Jurkat, Clone E6-1 (cell line): ENCODE measurements around the gene AUTS2.

Source experiments
- DNase-seq: peaks from one replicate; pipeline ENCODE4 v3.0.0-alpha.2; 2011; ENCODE audit warnings: low read depth, low spot score
- H3K4me3 ChIP-seq: 2 replicates; pipeline ENCODE4 v1.5.1; 2011; ENCODE audit warnings: mild to moderate bottlenecking, low read length, control low read depth, moderate library complexity

Gene AUTS2

DNA sequence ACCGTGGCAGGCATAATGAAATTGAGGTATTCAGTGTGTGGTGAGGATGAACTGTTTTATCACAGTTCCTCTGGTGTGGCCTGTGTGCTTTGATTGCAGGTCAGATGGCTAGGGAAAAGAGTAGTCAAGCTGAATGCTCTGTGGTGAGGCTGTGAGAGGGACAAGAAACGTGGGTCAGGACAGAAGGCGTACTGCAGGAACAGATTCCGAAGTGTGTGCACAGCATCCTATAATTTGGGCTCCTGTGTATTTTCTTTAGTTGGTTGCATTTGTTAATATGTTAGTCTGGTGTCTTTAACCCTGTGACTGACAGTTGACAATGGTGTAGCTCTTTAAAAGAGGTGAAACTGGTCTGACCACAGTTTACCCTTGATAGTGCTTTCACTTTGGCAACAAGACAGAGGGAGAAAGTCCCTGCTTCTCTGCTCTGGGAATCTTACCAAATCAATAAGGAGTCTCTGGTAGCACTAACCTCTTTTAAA lies 76.5 kb downstream of the AUTS2 start:
- DNase-seq, result no peak
- no peak overlapping the region for H3K4me3 ChIP-seq

DNA sequence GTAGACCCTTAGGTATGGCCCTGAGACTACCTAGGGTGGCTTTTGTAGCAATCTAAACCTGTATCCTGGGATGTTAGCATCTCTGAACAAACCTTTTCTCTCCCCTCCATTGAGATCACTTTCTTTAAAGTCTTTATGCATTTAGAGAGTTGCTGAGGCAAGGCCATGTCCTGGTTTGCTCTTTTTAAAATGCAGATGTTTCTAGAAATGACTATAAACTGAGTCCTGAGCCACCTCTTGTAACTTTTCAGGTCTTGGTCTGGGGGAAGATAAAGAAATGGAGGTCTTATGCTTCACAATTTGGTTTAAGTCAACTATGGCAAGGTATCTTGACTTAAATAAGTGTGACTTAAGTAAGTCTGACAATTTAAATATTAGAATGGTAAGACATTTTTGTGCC lies 78.0 kb downstream of the AUTS2 start:
- H3K4me3 ChIP-seq, result no peak overlapping the region
- DNase-seq, result no peak

DNA sequence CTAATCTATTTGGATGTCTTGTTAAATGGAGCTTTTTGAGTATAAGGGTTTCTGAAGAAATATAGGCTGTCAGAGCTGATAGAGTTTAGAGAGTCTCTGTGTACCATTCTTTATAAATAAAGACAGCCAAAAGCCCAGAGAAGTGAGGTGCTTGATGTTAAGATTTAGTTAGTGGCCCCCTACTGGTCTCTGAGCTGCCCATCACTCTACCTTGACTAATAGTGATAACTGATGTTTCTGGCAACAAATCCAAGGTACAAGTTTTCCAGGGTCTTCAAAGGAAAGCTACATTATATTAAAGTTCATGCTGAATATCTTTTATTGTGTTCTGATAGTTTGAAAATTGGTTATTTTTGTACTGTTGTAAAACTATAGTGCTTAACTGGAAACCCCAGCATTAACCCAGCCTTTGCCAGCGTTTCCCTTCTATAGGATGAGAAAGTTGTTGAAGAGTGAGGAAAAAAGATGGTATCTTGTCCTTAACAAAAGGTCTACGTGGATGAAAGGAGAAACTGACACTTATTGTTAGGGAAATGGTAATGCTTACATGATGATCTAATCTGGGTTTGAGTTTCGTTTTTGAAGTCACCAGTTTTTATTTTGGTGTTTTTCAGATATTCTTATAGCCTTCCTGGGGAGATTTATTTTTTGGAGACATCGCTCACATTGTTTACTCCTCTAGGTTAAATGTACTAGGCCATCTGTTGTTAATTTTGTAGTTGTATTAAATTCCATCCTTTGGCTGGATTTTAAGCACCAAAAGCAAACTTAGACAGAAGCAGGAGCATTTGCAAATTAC lies 79.0 kb downstream of the AUTS2 start:
- DNase-seq, result peak; percentile 8

DNA sequence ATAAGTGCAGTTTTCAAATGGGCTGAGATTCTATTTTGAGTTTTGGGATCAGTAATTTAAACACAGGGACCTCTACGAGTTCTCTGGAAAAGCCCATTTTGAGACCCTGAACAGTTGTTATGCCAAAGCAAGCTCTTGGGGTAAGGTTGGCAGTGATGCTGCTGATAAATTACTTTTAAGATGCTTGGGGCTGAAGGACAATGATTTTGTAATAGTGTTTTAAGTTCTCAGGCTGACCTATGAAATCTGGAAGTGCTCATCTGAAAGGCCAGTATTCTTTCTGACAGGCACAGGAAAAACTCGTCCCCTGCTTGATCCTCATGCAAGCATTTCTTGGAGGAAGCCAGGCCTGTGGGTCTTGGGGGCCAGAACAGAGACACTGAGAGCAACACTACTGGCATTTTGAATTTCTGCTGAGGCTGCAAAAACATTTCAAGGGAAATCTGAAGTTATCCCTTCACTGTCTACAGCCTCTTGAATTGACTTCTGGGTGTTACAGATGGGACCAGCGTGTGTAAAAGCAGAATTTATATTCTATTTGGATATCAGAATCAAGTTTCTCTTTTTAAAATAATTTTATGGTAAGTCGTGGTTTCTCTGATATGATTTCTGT lies 79.7 kb downstream of the AUTS2 start:
- no peak overlapping the region for H3K4me3 ChIP-seq
- DNase-seq, result no peak

More for the DNA sequence above, 79.0 kb downstream of the AUTS2 start:
- H3K4me3 ChIP-seq, result no peak overlapping the region

DNA sequence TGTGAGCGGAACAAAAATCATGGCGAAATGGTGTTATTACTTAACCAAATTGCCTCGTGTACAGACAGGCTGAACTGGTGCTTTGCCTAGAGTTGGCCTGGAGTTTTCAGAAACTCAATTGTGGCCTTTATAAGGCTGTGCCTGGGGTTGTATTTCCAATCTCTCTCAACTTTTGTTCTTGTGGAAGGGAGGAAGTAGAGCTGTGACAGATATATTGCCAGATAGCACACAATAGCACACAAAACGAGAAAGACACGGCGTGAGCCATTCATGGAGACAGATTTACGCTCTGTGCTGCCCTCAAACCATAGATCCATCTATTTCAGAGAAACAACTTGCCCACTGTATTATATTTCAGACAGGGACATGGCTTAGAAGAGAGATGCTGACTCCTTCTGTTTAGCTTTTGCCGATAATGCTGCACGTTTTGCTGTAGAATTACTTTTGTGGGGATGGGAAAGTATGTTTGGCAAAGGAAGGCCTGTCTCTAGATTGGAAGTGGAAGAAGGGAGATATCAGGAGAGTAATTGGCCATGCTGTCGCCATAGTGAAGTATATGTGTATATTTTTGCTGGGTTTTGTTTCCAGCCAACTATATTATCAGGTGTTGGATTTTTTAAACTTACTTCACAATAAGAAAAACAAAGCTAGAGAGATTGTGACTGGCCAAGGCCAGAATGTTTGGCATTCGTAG lies 80.4 kb downstream of the AUTS2 start:
- no peak for DNase-seq
- H3K4me3 ChIP-seq, result no peak overlapping the region

DNA sequence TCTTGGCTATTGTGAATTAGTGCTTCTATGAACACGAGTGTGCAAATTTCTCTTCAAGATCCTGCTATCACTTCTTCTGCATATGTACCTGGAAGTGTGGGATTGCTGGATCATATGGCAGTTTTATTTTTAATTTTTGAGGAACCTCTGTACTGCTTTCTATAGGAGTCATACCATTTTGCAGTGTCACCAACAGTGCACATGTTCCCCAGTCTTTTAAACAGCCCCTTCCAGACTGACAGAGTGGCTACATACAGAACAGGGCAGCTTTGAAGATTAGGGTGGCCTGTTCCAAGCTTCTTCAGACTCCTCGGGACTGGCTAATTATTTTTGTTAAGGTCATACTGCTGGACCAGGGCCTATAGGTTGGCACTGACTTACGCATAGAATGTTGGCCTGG lies 82.9 kb downstream of the AUTS2 start:
- DNase-seq, result no peak
- H3K4me3 ChIP-seq, result no peak overlapping the region

DNA sequence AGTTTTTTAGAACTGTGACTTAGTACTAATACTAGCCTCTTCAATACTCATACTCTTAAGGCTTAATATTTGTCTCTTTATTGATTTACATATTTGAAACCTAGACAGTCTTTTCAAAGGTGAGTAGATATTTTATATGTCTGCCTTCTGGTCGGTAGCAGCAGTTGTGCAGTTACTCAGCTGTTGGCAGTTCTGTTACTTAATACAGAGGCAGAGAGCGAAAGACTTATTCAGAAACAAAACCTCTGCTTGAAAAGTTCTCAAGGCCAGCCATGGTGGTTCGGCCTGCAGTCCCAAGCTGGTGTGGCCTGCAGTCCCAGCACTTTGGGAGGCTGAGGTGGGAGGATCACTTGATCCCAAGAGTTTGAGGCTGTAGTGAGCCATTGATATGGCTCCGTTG lies 84.2 kb downstream of the AUTS2 start:
- no peak for DNase-seq
- H3K4me3 ChIP-seq, result no peak overlapping the region

DNA sequence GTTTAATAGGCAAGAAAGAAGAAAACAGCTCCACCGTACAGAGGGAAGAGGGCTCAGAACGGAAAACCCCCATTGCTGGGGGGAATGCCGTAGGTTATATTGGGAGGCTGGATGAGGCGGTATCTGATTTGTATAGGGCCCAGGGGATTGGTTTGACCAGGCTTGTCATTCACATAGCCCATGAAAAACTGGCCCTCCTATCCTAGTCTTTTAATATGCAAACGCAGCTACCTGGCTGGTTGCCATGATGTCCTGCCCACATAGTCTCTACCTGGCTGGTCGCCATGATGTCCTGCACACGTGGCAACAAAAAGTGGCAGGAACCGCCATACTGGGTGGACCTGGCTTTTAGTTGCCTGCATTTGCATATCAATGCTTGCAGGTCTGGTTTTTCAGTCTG lies 84.7 kb downstream of the AUTS2 start:
- no peak overlapping the region for H3K4me3 ChIP-seq
- no peak for DNase-seq

DNA sequence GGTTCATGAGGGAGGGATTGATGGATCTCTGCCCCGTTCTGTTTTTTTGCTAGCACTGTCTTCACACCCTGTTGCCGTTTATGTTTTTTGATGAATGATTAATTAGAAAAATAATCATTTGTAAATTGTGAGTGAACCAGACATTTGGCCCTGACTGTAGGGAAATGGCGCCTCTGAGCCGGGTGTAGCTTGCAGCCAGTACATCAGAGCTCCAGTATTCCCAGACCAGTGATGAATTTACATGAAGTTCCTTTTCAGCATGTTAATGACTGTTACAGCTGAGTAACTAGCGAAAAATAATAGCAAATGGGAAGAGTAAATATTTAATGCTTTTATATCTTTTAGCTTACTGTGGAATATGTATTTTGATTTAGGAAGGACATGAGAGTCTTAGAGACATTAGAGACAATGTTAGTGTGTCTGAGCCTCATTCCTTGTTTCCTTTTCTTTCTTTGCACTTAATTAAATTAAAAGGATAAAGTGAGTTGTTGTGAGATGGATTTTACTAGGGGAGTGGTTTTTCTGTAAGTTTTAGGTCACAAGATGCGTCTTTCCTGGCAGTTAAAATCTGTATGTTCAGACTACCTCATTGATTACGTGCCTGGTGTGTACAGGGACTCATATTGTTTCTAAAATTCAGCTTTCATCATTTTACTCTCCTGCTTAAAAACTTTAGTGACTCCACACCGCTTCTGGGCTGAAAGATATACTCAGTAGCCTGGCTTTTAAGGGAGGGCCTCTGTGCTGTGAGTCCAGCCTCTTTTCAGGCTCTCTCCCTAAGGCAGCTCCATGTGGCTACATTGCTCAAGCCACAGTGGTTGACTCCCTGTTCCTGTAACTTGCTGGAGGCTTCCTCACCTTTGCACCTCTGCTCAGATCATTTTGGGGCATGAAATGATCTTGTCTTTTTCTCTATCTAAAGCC lies 86.4 kb downstream of the AUTS2 start:
- H3K4me3 ChIP-seq, result no peak overlapping the region
- no peak for DNase-seq

DNA sequence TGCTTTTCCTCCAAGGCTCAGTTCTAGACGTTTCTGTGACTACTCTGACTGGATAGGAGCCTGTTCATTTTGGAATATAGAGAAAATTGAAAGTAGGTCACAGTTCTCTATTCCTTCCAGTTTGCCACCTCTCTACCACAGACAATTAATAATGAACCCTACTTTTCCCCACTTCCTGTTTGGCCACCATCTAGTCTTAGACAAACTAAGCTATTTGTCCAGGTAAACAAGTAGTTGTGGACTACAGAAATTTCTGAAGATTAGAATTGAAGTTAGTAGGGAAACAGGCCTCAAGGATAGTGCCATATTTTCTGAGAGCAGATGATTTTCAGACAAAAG lies 87.0 kb downstream of the AUTS2 start:
- no peak for DNase-seq
- H3K4me3 ChIP-seq, result no peak overlapping the region

DNA sequence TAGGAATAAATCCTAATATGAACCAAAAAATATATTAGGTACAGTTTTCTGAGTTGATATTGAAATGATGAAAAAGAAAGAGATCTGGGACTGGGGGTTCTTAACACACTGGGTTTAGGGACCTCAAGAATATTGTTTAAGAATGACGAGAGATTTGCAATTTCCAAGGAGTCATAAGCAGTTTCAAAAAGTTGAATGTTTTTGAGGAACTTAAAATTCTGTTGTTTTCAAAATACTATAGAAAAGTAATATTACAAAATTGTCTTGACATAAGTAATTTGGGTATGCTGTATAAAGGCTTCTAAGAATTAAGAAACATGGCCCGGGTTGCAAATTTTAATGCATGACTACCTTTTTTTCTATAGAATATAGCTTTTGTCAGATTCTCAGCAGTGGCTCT lies 88.1 kb downstream of the AUTS2 start:
- DNase-seq, result no peak
- H3K4me3 ChIP-seq, result no peak overlapping the region

DNA sequence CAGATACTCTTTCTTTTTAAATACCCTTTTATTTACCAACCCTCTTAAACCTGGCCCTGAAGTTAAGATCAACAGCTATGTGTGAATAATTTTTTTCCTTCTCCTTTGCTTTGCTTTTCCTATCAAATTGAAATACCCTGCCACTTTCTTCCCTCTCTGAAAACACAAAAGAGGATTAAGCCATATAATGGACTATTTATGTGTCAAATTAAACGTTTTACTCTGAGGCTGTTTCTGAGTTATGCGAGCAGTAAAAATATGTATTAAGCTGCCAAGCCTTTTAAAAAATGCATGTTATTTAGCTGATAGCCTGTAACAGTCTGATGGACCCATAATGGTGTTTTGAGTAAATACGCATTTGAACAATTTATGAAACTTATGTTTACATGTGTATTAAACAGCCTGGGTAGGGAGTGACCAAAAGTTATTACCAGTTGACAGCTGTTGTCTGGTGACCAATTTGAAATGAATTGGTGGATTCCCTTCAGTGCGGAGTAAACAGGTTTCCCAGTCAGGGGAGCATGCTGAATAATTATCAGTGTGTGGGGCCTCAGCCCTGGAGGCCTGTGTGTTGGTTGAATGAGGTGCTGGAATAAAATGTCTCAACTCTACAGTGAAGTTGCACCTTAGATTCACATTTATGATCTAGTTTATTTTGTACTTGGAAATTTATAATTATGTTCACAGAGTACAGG lies 89.6 kb downstream of the AUTS2 start:
- no peak overlapping the region for H3K4me3 ChIP-seq
- DNase-seq, result no peak

DNA sequence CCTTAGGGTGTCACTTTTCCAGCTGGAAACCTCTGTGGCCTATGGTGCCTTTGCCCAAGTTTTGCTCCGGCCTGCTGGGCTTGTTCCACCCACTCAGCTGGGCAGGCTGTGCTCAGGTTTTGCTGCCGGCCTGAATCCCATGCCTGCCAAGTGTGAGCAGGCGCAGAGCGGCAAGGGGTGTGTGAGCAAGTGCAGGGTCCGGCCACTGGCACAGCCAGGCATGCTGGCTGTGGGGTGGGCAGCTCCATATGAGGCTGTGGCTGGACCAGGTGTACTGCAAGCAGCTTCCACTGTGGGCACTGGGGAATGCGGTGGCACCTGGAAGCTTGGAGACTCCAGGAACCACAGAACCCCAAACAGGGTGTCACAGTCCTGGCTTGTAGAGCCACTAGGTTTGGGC lies 92.1 kb downstream of the AUTS2 start:
- DNase-seq, result no peak
- no peak overlapping the region for H3K4me3 ChIP-seq

DNA sequence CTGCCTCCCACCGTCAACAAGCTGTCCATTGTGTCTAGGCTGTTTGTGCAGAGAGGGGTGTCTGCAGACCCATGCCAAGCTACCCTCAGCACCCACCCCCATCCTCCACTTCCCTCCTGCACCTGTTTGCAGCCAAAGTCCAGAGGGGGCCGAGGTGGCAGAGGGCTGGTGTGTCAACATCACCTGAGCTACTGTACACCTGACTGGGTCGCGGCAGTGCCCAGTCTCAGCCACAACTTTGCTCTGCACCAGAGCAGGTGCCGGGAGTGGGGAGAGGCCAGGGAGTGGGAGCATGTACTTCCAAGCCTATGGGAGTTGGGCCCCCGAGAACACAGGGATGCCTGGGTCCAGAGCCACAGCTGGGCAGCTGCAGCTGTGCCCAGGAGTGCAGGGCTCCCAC lies 93.1 kb downstream of the AUTS2 start:
- DNase-seq, result no peak
- H3K4me3 ChIP-seq, result no peak overlapping the region

DNA sequence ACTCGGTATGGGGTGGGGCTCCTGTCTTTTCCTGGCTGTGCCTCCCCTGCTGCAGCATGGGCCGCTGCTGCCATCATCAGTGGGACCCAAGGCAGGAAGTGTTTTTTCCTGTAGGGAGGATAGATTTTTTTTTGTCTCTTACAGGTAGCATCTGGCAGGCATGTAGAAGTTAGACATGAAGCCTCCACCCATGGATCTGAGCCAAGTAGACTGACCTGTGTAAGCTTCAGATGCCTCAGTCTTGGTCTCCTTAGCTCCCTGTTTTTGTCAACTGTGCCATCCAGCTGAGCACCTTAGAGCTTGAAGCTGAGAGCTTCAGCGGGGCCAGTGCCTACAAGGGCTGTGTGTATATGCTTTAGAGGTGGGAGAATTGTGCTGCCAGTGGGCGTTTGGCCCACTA lies 93.5 kb downstream of the AUTS2 start:
- DNase-seq, result no peak
- H3K4me3 ChIP-seq, result no peak overlapping the region

DNA sequence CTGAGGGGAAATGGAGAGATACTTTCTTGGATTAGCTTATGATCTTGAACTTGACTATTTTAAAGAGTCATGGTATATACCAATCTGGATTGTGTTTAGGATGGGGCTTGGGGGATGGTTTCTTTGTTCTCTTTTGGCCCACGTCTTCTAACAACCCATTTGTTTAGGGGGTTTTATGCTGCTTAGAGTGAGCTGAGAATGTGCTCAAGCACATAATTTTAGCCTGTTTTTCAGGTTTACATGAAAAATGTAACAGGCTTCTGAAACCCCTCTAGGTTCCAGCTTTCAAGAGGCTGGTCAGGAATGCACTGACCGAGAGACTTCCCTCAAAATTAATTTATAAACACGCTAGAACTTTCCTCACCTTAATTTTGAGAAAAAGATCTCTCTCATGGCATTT lies 94.3 kb downstream of the AUTS2 start:
- H3K4me3 ChIP-seq, result no peak overlapping the region
- no peak for DNase-seq

DNA sequence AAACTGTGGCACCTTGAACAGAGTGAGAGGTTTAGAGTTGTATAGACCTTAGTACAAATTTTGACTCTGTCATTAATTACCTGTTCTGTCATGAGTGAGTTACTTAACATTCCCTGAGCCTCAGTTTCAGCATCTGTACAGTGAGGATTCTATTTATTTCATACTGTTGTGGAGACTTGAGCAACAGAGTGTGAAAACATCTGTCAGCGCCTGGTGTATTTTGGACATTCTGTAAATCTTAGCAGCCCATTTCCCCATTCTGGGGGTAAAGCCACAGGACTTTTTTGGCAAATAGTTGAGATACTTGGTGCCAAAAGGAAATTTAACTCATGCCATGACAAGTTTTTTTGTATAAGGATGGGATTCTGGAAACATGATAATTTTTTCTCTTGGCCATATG lies 94.8 kb downstream of the AUTS2 start:
- no peak for DNase-seq
- H3K4me3 ChIP-seq, result no peak overlapping the region

DNA sequence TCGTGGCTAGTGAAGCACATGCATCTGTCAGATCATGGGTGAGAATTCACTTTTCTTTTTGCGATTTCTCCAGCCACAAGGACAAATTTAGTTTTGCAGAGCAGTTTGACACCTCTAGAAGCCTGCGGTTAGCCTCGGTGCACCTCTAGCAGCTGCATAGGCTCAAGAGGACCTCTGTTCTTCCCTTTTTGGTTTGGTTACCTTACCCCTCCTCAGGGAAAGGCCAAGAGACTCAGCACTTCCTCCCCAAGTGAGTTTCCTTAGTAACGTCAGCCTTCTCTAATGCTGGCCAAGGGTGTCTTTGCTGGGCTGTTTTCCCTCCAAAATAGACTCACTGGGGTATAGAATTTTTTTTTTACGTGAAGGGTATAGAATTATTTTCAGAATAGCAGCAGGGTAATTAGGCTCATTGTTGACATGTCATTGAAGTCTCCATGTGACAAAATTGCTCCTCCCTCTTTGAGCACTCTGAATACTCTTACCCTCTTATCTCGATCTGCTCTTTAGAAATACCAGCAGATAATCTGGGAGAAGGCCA lies 97.8 kb downstream of the AUTS2 start:
- no peak overlapping the region for H3K4me3 ChIP-seq
- DNase-seq, result peak; percentile 6
